HG02763 (cell line): Measurements from ENCODE around the gene PGA4.
"Not testable (repeated sequence)": the region's sequence is repeated elsewhere in the genome, so short reads cannot be mapped to it uniquely, and the experiment has no call there.

ENCODE experiments used
- ATAC-seq: cut with Tn5 transposase; IDR thresholded peaks from one replicate; pipeline ENCODE4 v1.9.1; 2021; ENCODE audit warnings: mild to moderate bottlenecking, moderate library complexity; ENCODE audit not compliant: unreplicated experiment

The PGA4 gene

GRCh38 chr11:61203873-61204272, 18.3 kb upstream of the PGA4 start:
- ATAC-seq: not testable (repeated sequence)

GRCh38 chr11:61204502-61205059, 17.6 kb upstream of the PGA4 start:
- ATAC-seq: not testable (repeated sequence)

- ATAC-seq: not testable (repeated sequence)
Measured at GRCh38 chr11:61207636-61208310, 14.4 kb upstream of the PGA4 start.

- not testable (repeated sequence) for ATAC-seq
Measured at GRCh38 chr11:61210629-61211028, 11.5 kb upstream of the PGA4 start.

- ATAC-seq: not testable (repeated sequence)
Measured at GRCh38 chr11:61211327-61211952, 10.7 kb upstream of the PGA4 start.

- not testable (repeated sequence) for ATAC-seq
Measured at GRCh38 chr11:61212202-61212601, 9.9 kb upstream of the PGA4 start.

GRCh38 chr11:61213711-61214324, 8.3 kb upstream of the PGA4 start:
- ATAC-seq: not testable (repeated sequence)

- not testable (repeated sequence) for ATAC-seq
Measured at GRCh38 chr11:61218306-61218705, 3.8 kb upstream of the PGA4 start.

- not testable (repeated sequence) for ATAC-seq
Measured at GRCh38 chr11:61219016-61219415, 3.1 kb upstream of the PGA4 start.

- not testable (repeated sequence) for ATAC-seq
Measured at GRCh38 chr11:61222692-61223091, 545 bp downstream of the PGA4 start.

- not testable (repeated sequence) for ATAC-seq
Measured at GRCh38 chr11:61226457-61227137, 4.5 kb downstream of the PGA4 start.

- not testable (repeated sequence) for ATAC-seq
Measured at GRCh38 chr11:61229458-61229857, 7.3 kb downstream of the PGA4 start.

GRCh38 chr11:61231033-61231432, 8.9 kb downstream of the PGA4 start:
- not testable (repeated sequence) for ATAC-seq

GRCh38 chr11:61231585-61231984, 9.4 kb downstream of the PGA4 start:
- ATAC-seq: not testable (repeated sequence)

GRCh38 chr11:61232548-61233145, 10.5 kb downstream of the PGA4 start:
- not testable (repeated sequence) for ATAC-seq

GRCh38 chr11:61237130-61237529, 15.0 kb downstream of the PGA4 start:
- not testable (repeated sequence) for ATAC-seq

- ATAC-seq: not testable (repeated sequence)
Measured at GRCh38 chr11:61240288-61240687, 18.1 kb downstream of the PGA4 start.

- not testable (repeated sequence) for ATAC-seq
Measured at GRCh38 chr11:61240875-61241274, 18.7 kb downstream of the PGA4 start, which contains the start of gene PGA5. Gene PGA5 (plus strand): TSS chr11:61241175. CDS start chr11:61241227, 52 bp downstream.

GRCh38 chr11:61241526-61241925, 19.4 kb downstream of the PGA4 start:
- ATAC-seq: not testable (repeated sequence)

GRCh38 chr11:61245284-61245964, 23.3 kb downstream of the PGA4 start:
- ATAC-seq: not testable (repeated sequence)
